ENCODE measurements around the gene TTLL8. TPM values are rescaled to one million over a fixed set of nuclear protein-coding genes. Genes with fewer than 3 reads are reported as not detected.

TTLL8 gene
- total RNA-seq, 1 donor from 2014 or later, result not detected

- Mint-ChIP-seq H3K4me3 (ENCODE audit: unreplicated experiment) (no peak overlapping the region), H3K4me1 (ENCODE audit: low read depth, unreplicated experiment) (no peaks in the 10 kb centered on the region), H3K27ac (ENCODE audit: unreplicated experiment) (no peak overlapping the region), H3K36me3 (ENCODE audit: unreplicated experiment) (peaks cover 14% of the 10 kb centered on the region), H3K9me3 (ENCODE audit: unreplicated experiment) (no peaks in the 10 kb centered on the region), H3K27me3 (ENCODE audit: unreplicated experiment) (peaks cover 3% of the 10 kb centered on the region)
- no peak for DNase-seq
- TF ChIP-seq CTCF (IDR thresholded peaks at IDR 0.05; ENCODE audit: partially characterized antibody, unreplicated experiment), result no peak
These were observed 9.3 kb downstream of the TTLL8 start for GRCh38 chr22:50048836-50049235.

GRCh38 chr22:50048061-50048765 is 9.9 kb downstream of the TTLL8 start:
- H3K27me3 Mint-ChIP-seq (ENCODE audit: unreplicated experiment), result peaks cover 3% of the 10 kb centered on the region
- no peak overlapping the region for H3K4me3 Mint-ChIP-seq (ENCODE audit: unreplicated experiment)
- no peak for TF ChIP-seq CTCF (IDR thresholded peaks at IDR 0.05; ENCODE audit: partially characterized antibody, unreplicated experiment)
- peaks cover 14% of the 10 kb centered on the region for H3K36me3 Mint-ChIP-seq (ENCODE audit: unreplicated experiment)
- H3K9me3 Mint-ChIP-seq (ENCODE audit: unreplicated experiment), result peaks cover 2% of the 10 kb centered on the region
- DNase-seq, result no peak
- no peaks in the 10 kb centered on the region for H3K4me1 Mint-ChIP-seq (ENCODE audit: low read depth, unreplicated experiment)
- H3K27ac Mint-ChIP-seq (ENCODE audit: unreplicated experiment), result no peak overlapping the region

- Mint-ChIP-seq H3K27ac (ENCODE audit: unreplicated experiment) (no peak overlapping the region), H3K4me1 (ENCODE audit: low read depth, unreplicated experiment) (no peaks in the 10 kb centered on the region), H3K27me3 (ENCODE audit: unreplicated experiment) (peaks cover 4% of the 10 kb centered on the region), H3K36me3 (ENCODE audit: unreplicated experiment) (peaks cover 18% of the 10 kb centered on the region), H3K9me3 (ENCODE audit: unreplicated experiment) (peaks cover 2% of the 10 kb centered on the region), H3K4me3 (ENCODE audit: unreplicated experiment) (no peak overlapping the region)
- no peak for DNase-seq
- no peak for TF ChIP-seq CTCF (IDR thresholded peaks at IDR 0.05; ENCODE audit: partially characterized antibody, unreplicated experiment)
These were observed 10.8 kb downstream of the TTLL8 start for GRCh38 chr22:50047346-50047745.

GRCh38 chr22:50046481-50047245 is 11.4 kb downstream of the TTLL8 start:
- no peaks in the 10 kb centered on the region for H3K4me1 Mint-ChIP-seq (ENCODE audit: low read depth, unreplicated experiment)
- peaks cover 2% of the 10 kb centered on the region for H3K9me3 Mint-ChIP-seq (ENCODE audit: unreplicated experiment)
- H3K4me3 Mint-ChIP-seq (ENCODE audit: unreplicated experiment), result no peak overlapping the region
- H3K27ac Mint-ChIP-seq (ENCODE audit: unreplicated experiment), result no peak overlapping the region
- no peak for TF ChIP-seq CTCF (IDR thresholded peaks at IDR 0.05; ENCODE audit: partially characterized antibody, unreplicated experiment)
- H3K36me3 Mint-ChIP-seq (ENCODE audit: unreplicated experiment), result peaks cover 16% of the 10 kb centered on the region
- H3K27me3 Mint-ChIP-seq (ENCODE audit: unreplicated experiment), result peaks cover 3% of the 10 kb centered on the region
- no peak for DNase-seq

- H3K36me3 Mint-ChIP-seq (ENCODE audit: unreplicated experiment), result peaks cover 11% of the 10 kb centered on the region
- no peak overlapping the region for H3K27ac Mint-ChIP-seq (ENCODE audit: unreplicated experiment)
- TF ChIP-seq CTCF (IDR thresholded peaks at IDR 0.05; ENCODE audit: partially characterized antibody, unreplicated experiment), result no peak
- H3K9me3 Mint-ChIP-seq (ENCODE audit: unreplicated experiment), result peaks cover 2% of the 10 kb centered on the region
- no peak for DNase-seq
- H3K4me1 Mint-ChIP-seq (ENCODE audit: low read depth, unreplicated experiment), result no peaks in the 10 kb centered on the region
- H3K4me3 Mint-ChIP-seq (ENCODE audit: unreplicated experiment), result no peak overlapping the region
- H3K27me3 Mint-ChIP-seq (ENCODE audit: unreplicated experiment), result peaks cover 1% of the 10 kb centered on the region
These were observed 12.1 kb downstream of the TTLL8 start for GRCh38 chr22:50046019-50046415.

All from glutamatergic neuron (in vitro differentiated cells).